ENCODE results near the gene SLC2A9. TPM values are rescaled to one million over a fixed set of nuclear protein-coding genes. Genes with fewer than 3 reads are reported as not detected.

Gene SLC2A9
- total and polyA plus RNA-seq, 2 of the 4 experiments (the other 2 are of a cell fraction) = 0.72 to 2.1 TPM

- Histone ChIP-seq H3K9me3 (ENCODE audit: control insufficient read depth, insufficient read depth, low read length) (no peaks in the 10 kb centered on the region), H3K27me3 (ENCODE audit: control insufficient read depth, insufficient read depth, low read length) (no peaks in the 10 kb centered on the region), H3K4me1 (ENCODE audit: control insufficient read depth, insufficient read depth, low read length) (peaks cover 10% of the 10 kb centered on the region; the same call in 1 of the 2 replicates), H3K36me3 (ENCODE audit: control insufficient read depth, insufficient read depth, low read length) (no peaks in the 10 kb centered on the region), H2BK20ac (ENCODE audit: low read depth, low read length) (peak overlapping the region; percentile 60), H3K4me3 (ENCODE audit: insufficient read depth, low read depth, low read length) (no peak overlapping the region), H3K79me1 (ENCODE audit: low read depth in 1 of 2, low read length in 2 of 2) (no peaks in the 10 kb centered on the region), H3K27ac (ENCODE audit: insufficient read depth, low read length) (no peak overlapping the region), H3K9ac (ENCODE audit: low read depth, low read length) (no peak overlapping the region), H2BK15ac (ENCODE audit: low read depth, low read length) (0 out of 3 replicates have a peak overlapping the region, but pooled peaks have one; percentile 51), H2BK5ac (ENCODE audit: low read depth, low read length, poor library complexity, severe bottlenecking) (no peak overlapping the region), H3K18ac (ENCODE audit: low read depth, low read length) (no peak overlapping the region), H2AFZ (replicated peaks; ENCODE audit: low read length, poor library complexity) (peak overlapping the region; percentile 53), H3K4me2 (ENCODE audit: low read depth, low read length) (no peak overlapping the region), H2AK9ac (replicated peaks; ENCODE audit: low read depth, low read length, poor library complexity) (peak overlapping the region; percentile 79), H2AK5ac (ENCODE audit: low read depth, low read length) (peak overlapping the region; percentile 67; the same call in 1 of the 2 replicates), H3K9me1 (ENCODE audit: insufficient read depth, low read length) (peaks cover 11% of the 10 kb centered on the region), H3K23ac (ENCODE audit: low read depth, low read length) (no peak overlapping the region), H2BK120ac (ENCODE audit: low read depth, low read length) (peak overlapping the region; percentile 39; the same call in 1 of the 2 replicates), H4K91ac (ENCODE audit: insufficient read depth, low read depth, low read length) (no peak overlapping the region; the same call in 1 of the 2 replicates), H3K4ac (ENCODE audit: low read depth, low read length) (peak overlapping the region; percentile 43; the same call in 1 of the 2 replicates), H3K56ac (ENCODE audit: extremely low read depth, insufficient read depth, low read length) (no peak overlapping the region), H3K14ac (replicated peaks; ENCODE audit: low read depth, low read length) (0 out of 2 replicates have a peak overlapping the region, but pooled peaks have one; percentile 57), H4K5ac (ENCODE audit: low read depth, low read length) (no peak overlapping the region), H4K8ac (ENCODE audit: low read depth in 2 of 2, low read length in 2 of 2) (0 out of 4 replicates have a peak overlapping the region, but pooled peaks of 1 of the 2 experiments have one; percentile 32), H4K20me1 (ENCODE audit: insufficient read depth, low read length) (no peaks in the 10 kb centered on the region)
- TF ChIP-seq RCOR1 (IDR thresholded peaks at IDR 0.05; ENCODE audit: insufficient replicate concordance, low read length) (no peak), BHLHE40 (IDR thresholded peaks at IDR 0.05; ENCODE audit: low read depth, low read length) (peak; percentile 45; the same call in 1 of the 2 replicates)
- ATAC-seq (ENCODE audit: low read depth) (peak; percentile 44), DNase-seq (peak; percentile 51)
- in situ Hi-C loops (cut with MboI; ENCODE audit: low sequenced_read_pairs) = no loop called here
- CTCF ChIA-PET = no interaction called here
- 11% methylated on average over 2 of the region's 7 CpGs; no CpG with 5 or more reads in 1 of the 2 experiments for WGBS, 2 experiments (ENCODE audit: extremely low coverage in 2 of 2, insufficient read length in 1 of 2)
- POLR2A ChIA-PET (ENCODE audit: unreplicated experiment) = no interaction called here
- dilution Hi-C loops (cut with HindIII; ENCODE audit: low sequenced_read_pairs, unreplicated experiment) = no loop called here
- intact Hi-C loops (cut with micrococcal nuclease) = no loop called here
- no TSS peak for BruUV-seq (replicated peaks)
Measured at GRCh38 chr4:10023806-10024205, 2.5 kb upstream of the SLC2A9 start.
